ENCODE results near the gene SEMA3A. TPM values are rescaled to one million over a fixed set of nuclear protein-coding genes. Genes with fewer than 3 reads are reported as not detected.

Gene SEMA3A
- total and polyA plus RNA-seq, 2 of the 4 experiments (the other 2 are of a cell fraction): 31.2 to 213 TPM

DNA sequence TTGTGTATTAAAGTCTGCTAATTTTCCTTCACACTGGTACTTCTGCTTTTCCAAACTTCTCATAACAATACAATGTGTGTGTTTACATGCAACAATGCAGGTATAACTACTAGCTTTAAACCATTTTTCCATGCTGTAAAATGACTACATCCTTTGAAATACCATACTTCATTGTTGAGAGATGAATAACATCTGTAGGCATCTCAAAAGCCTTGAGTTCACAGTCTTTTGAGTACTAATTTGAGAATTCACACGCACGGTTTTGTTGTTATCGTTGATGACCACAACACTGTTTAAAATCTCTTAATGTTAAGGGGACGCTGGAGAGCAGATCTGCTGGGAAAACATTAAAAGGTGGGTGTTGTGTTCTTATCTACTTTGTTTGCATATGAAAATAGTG is 37.4 kb downstream of the SEMA3A start:
- Histone ChIP-seq H4K8ac (ENCODE audit: low read depth in 2 of 2, low read length in 2 of 2) (no peak overlapping the region), H3K9me1 (ENCODE audit: insufficient read depth, low read length) (no peaks in the 10 kb centered on the region), H3K4ac (ENCODE audit: low read depth, low read length) (no peak overlapping the region), H3K27me3 (ENCODE audit: control insufficient read depth, insufficient read depth, low read length) (no peaks in the 10 kb centered on the region), H3K27ac (ENCODE audit: insufficient read depth, low read length) (no peak overlapping the region), H3K23ac (ENCODE audit: low read depth, low read length) (no peak overlapping the region), H3K4me2 (ENCODE audit: low read depth, low read length) (peak overlapping the region; percentile 8; the same call in 1 of the 2 replicates), H4K91ac (ENCODE audit: insufficient read depth, low read depth, low read length) (no peak overlapping the region), H2AFZ (replicated peaks; ENCODE audit: low read length, poor library complexity) (no peak overlapping the region), H3K14ac (replicated peaks; ENCODE audit: low read depth, low read length) (no peak overlapping the region), H2BK5ac (ENCODE audit: low read depth, low read length, poor library complexity, severe bottlenecking) (peak overlapping the region; percentile 32), H3K18ac (ENCODE audit: low read depth, low read length) (peak overlapping the region; percentile 30; the same call in 1 of the 2 replicates), H2BK15ac (ENCODE audit: low read depth, low read length) (no peak overlapping the region), H3K36me3 (ENCODE audit: control insufficient read depth, insufficient read depth, low read length) (peaks cover 2% of the 10 kb centered on the region; the same call in 1 of the 2 replicates), H3K9ac (ENCODE audit: low read depth, low read length) (no peak overlapping the region), H3K4me1 (ENCODE audit: control insufficient read depth, insufficient read depth, low read length) (peaks cover 2% of the 10 kb centered on the region), H3K56ac (ENCODE audit: extremely low read depth, insufficient read depth, low read length) (no peak overlapping the region), H2AK9ac (replicated peaks; ENCODE audit: low read depth, low read length, poor library complexity) (no peak overlapping the region), H2BK20ac (ENCODE audit: low read depth, low read length) (no peak overlapping the region), H4K20me1 (ENCODE audit: insufficient read depth, low read length) (peaks cover 2% of the 10 kb centered on the region; the same call in 1 of the 2 replicates), H3K79me1 (ENCODE audit: low read depth in 1 of 2, low read length in 2 of 2) (peaks cover 8 to 33% of the 10 kb centered on the region in 2 experiments), H2BK120ac (ENCODE audit: low read depth, low read length) (no peak overlapping the region), H3K9me3 (ENCODE audit: control insufficient read depth, insufficient read depth, low read length) (no peaks in the 10 kb centered on the region), H4K5ac (ENCODE audit: low read depth, low read length) (no peak overlapping the region), H3K4me3 (ENCODE audit: insufficient read depth, low read depth, low read length) (no peak overlapping the region), H2AK5ac (ENCODE audit: low read depth, low read length) (no peak overlapping the region)
- in situ Hi-C loops (cut with MboI; ENCODE audit: low sequenced_read_pairs) (no loop called here), dilution Hi-C loops (cut with HindIII; ENCODE audit: low sequenced_read_pairs, unreplicated experiment) (no loop called here), intact Hi-C loops (cut with micrococcal nuclease) (no loop called here)
- no CpG with 5 or more reads among the region's 4 CpGs for WGBS, 2 experiments (ENCODE audit: extremely low coverage in 2 of 2, insufficient read length in 1 of 2)
- ATAC-seq (ENCODE audit: low read depth) (no peak), DNase-seq (no peak)
- TF ChIP-seq, protein P1, sequence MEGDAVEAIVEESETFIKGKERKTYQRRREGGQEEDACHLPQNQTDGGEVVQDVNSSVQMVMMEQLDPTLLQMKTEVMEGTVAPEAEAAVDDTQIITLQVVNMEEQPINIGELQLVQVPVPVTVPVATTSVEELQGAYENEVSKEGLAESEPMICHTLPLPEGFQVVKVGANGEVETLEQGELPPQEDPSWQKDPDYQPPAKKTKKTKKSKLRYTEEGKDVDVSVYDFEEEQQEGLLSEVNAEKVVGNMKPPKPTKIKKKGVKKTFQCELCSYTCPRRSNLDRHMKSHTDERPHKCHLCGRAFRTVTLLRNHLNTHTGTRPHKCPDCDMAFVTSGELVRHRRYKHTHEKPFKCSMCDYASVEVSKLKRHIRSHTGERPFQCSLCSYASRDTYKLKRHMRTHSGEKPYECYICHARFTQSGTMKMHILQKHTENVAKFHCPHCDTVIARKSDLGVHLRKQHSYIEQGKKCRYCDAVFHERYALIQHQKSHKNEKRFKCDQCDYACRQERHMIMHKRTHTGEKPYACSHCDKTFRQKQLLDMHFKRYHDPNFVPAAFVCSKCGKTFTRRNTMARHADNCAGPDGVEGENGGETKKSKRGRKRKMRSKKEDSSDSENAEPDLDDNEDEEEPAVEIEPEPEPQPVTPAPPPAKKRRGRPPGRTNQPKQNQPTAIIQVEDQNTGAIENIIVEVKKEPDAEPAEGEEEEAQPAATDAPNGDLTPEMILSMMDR (conservative IDR thresholded peaks at IDR 0.05; ENCODE audit: low read depth, low read length): no peak
- TF ChIP-seq, protein P2, sequence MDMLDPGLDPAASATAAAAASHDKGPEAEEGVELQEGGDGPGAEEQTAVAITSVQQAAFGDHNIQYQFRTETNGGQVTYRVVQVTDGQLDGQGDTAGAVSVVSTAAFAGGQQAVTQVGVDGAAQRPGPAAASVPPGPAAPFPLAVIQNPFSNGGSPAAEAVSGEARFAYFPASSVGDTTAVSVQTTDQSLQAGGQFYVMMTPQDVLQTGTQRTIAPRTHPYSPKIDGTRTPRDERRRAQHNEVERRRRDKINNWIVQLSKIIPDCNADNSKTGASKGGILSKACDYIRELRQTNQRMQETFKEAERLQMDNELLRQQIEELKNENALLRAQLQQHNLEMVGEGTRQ (IDR thresholded peaks at IDR 0.05; ENCODE audit: low read depth, low read length): no peak
- TF ChIP-seq RFX5 (IDR thresholded peaks at IDR 0.05; ENCODE audit: low read depth, low read length) (no peak), RAD21 (IDR thresholded peaks at IDR 0.05; ENCODE audit: low read length) (no peak), CEBPB (IDR thresholded peaks at IDR 0.05; ENCODE audit: low read depth, low read length) (no peak)
- no TSS peak for BruUV-seq (replicated peaks)
- ChIA-PET POLR2A (ENCODE audit: unreplicated experiment) (no interaction called here), CTCF (no interaction called here)
